Measurements from ENCODE around the gene LDLRAD4.

Gene LDLRAD4

DNA sequence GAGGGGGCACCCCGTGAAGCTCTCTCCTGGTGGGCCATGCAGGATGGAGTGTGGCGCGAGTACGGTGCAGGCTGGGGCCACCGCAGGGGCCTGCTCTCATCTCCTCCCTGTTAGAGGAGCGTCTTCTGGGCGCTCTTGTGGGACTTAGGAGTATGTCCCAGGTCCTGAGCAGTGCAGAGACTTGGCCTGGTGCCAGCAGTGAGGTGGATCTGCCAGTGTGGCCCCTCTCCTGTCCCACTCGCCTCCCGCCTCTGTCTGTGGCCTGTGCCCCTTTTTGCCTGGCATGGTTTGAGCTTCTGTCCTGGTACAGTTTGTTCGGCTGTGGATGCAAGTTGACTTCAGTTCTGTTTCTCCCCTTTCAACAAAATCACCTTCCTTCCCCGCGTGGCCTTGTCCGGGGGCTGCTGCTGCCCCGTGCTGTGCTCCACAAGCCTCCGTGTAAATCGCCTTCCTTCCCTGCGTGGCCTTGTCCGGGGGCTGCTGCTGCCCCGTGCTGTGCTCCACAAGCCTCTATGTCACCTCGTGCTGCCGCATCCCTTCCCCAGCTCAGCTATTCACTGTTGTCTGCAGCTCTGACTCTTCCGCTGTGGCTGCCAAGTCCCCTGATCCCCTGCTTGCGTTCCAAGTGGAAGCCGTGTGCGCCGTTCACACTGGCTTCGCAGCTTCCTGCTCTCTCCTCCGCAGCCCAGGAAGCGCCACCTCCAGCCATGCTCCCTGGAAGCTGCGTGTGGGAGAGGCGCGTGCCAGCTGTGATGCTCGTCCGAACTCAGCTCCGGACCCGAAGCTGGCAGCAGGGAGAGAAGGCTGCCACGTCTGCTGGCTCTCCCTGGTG lies 13.7 kb downstream of the LDLRAD4 start:
- DNase-seq = no peak

DNA sequence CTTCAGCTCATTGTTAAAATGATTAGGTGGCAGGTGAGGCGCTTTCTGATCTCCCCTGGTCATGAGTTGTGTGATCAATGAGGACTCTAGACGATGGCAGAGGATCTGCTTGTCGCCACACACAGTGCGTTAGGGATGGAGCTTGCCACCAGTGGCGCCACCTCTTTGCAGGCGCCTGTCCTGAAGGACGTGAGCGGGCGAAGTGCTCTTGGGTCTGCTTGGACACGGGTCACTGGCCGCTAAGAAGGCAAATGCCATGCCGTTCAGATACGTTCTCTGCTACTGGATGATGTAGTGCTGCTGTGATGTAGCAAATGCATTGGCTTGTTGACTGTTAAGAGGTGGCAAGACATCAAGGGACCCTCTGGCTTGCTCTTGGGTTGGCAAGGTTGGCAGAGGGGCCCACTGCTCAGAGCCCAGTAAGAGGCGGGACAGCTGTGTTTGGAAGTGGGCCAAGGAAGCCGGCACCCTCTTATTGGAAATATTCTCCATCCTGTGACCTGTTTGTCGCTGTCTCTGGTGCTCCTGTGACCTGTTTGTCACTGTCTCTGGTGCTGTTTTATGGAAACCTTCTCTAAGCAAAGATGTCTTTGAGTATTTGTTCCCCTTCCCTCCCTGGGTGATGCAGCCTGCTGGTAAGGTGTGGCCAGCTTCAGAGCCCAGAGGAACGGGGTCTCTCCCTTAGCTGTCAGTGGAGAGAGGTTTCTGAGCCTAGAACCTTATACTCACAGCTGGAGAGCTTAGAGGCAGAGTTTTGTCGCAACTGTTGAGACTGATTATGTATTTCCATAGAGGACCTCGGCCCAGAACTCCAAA lies 14.6 kb downstream of the LDLRAD4 start:
- no peak for DNase-seq

DNA sequence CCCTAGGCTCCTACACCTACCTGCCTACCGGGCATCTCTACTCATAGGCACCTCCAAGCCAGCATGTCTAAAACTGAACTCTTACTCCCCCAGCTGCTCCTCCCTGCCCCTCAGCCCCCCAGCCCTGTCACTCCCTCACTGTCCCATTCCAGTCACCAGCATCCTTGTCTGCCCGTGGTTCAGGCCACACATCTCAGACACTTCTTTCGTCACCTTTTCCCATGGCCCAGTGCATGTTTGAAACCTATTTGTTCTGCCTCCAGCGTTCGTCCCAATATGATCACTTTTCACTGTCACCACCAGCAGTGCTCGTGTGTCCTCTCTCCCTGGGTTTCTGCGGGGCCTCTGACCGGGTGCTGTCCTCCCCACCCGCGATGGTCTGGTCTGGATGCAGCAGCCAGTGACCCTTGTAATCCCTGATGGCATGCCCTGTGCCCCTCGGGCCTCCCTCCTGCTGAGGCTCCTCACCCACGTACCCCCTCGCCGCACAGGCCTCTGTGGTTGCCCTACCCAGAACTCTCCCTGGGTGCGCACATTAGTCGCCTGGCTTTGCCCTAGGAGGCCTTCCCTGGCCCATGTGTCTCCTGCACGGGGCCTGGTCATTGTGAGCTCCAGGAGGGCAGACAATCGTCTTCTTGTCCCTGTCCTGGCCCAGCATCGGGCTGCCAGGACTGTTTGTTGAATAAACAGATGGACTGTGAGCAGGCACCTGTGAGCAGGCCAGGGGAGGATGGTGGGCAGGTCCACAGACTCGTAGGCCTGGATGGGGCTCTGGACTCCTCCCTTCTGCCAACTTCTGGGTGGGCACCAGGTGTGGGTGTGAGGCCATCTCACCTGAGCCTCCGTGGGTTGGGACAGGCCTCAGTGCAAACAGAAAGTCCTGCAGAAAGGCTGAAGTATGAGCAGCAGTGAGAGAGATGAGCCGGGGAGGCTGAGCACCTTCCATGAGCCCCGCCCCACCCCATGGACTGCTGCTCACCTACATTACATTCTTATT lies 15.5 kb downstream of the LDLRAD4 start:
- DNase-seq = no peak

DNA sequence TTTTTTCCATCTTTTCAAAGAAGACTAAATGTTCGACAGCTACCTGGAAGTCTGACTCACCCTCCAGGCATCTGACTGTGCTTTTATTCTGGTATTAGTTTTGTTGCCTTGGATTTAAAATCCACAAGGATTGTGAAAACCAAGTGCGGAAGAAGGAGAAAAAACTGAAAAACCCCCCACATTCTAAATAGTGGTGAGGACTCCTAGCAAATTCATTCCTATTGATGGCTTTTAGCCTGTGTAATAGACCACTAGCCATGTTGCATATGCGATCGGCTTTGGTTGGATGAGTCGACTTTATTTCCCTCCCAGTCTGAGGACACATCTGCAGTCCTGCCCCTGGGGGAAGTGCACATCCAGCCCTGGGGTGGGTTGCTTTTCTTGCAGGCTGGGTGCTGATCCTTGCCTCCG lies 16.9 kb downstream of the LDLRAD4 start:
- no peak for DNase-seq

DNA sequence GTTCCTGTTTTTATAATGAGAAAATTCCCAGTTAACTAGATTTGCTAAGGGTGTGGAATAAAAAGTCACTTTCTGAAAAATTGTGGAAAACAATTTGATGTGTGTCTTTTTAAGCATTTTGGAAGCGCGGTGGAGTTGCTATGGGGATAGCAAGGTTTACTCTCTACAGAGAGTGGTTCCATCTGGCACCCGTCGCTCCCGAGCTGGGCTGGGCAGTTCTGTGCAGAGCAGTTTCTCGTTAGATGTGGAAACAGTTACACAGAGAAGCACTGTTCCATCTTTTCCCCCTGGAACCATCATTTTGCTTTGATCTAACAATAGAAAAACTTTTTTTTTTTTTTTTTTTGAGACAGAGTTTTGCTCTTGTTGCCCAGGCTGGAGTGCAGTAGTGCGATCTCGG lies 17.4 kb downstream of the LDLRAD4 start:
- DNase-seq = no peak

DNA sequence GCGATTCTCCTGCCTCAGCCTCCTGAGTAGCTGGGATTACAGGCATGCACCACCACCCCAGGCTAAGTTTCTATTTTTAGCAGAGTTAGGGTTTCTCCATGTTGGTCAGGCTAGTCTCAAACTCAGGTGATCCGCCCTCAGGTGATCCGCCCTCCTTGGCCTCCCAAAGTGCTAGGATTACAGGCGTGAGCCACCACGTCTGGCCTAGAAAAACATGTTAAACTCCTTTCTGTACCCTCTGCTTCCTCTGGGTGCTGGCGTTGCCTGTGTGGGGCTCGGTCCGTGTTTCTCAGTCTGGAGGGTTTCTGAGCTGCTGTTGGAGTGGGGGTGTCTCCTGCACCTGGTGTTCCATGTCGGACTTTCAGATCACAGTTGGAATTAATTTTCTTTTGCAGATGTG lies 17.9 kb downstream of the LDLRAD4 start:
- no peak for DNase-seq

DNA sequence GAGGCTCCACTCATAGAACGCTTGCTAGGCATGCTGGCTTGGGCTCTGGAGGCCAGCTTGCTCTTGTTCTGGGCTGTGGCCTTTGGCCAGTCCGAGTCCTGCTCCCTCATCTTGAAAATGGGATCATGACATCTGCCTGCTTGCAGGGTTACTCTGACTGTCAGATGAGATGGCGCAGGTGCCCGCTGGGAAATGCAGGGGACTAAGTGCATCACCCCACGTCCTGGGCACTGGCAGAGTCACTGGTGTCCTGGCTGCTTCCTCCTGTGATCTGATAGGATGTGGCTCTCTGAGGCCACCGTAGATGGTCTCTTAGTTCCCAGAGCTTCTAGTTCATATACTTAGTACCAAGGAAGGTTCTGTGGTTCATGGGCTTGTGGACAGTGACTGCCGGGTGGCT lies 18.5 kb downstream of the LDLRAD4 start:
- DNase-seq = no peak

DNA sequence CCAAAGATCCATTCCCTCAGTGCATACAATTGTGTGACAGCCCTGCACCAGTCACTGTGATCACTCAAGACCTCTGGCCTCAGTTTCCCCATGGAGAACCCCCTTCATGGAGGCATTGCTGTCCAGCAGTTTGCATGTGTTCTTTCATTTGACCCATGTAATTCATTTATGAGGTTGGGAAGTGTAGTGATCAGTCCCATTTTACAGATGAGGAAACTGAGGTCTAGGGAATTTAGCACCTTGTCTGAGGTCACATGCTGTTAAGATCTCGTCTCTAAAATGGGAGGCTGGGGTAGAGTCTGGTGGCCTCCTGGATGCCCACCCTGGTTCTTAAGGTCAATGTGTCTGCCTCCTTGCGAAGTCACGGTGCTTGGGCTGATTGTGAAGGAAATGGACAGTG lies 19.1 kb downstream of the LDLRAD4 start:
- no peak for DNase-seq

DNA sequence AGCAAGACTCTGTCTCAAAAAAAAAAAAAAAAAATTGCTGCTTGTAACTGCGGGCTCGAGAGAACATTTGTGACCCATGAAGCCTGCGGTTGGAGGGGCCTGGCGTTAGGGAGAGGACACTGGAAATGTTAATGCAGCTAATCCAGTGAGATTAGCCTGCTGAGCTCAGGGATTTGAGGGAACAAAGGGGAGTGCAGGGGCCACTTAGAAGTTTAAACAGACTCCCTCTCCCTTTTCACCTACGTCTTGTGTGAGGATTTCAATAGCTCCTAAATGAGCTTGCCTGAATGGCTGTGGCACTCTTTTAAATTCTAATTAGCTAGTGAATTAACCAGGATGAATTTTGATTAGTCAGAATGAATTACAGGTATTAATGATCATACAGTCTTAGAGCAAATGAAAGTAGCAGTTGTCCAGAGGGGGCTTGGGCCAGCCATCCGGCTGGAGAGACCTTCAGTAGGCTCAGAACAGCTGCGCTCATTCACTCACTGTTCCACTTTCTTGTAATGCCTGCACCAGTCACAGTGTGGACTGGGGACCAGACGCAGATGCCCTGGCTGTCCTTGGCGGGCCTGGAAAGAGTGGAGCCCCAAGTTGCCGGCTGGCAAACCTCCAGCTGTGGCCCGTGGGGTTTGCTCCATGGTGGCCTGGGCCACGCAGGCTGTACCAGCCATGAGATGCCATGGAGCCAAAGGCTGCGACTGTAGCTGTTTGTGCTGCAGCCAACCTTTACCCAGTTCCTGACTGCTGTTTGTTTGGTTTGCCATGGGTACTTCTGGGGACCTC lies 20.8 kb downstream of the LDLRAD4 start:
- no peak for DNase-seq

DNA sequence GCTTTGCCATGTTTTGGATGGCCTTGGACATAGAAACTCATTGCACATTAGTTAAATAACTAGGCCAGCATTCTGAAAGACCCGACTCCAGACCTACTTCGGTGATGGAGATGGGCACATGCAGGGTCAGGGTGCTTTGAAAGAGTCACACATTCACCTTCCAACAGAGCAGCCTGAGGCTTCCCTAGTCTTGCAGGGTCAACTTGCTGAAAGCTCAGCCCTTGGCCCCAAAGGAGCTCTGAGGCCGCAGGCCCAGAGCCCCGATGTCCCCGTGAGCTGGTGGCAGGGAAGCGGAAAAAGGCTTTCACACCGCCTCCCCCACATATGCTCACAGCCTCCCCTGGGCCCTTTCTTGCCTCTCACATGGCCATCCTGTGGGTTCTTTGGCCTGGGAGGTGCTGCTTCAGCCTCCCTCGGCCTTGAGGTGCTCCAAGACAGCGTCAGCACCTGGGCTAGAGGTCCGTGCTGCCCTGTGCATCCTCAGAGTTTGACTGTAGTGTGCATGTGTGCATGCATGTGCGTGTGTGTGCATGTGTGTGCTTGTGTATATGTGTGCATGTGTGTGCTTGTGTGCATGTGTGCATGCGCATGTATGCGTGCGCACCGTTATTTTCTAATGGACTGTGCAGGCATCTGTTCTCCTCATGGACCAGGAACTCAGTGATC lies 21.6 kb downstream of the LDLRAD4 start:
- DNase-seq = no peak

DNA sequence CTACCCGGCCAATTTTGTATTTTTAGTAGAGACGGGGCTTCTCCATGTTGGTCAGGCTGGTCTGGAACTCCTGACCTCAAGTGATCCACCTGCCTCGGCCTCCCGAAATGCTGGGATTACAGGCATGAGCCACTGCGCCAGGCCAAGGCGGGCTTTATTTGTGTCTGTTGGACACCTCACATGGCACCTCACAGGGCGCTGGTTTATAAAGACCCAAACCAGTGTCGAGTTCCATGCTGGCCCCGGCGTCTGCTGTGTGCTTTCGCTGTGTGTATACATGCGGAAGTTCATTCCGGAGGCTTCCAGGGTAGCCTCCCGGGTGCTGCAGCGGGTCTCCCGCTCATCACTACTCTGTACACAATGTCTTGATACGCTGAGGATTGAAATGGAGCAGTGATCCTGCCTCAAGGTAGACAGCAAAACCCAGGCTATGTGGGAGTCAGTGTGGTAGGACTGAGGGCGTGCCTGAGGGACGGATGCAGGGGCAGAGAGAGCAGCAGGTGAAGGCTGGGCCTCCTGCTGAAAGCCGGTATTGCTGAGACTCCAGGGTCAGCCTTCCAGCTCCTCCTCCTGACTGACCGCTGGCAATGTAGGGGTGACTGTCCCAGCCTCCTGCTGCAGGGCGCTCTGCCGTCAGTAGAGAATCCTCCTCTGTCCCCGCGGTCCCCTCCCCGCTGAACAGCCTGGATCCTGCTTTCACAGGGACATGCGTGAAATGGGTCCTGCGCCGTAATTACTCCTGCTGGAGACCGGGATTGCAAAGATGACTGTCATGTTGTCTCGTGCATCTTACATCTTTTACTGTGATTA lies 22.7 kb downstream of the LDLRAD4 start:
- no peak for DNase-seq

DNA sequence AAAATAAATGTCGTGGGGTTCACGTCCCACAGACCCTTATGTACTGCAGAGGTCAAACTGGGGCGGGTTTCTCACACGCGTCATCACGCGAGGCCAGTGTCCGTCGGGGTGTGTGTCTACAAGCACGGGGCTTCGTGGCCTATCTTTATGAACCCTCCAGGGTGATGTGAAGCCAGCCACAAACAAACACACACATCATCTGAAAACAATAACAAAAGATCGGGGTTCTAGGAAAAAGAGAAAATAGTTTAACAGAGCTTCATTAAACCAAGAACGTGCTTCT lies 23.3 kb downstream of the LDLRAD4 start:
- no peak for DNase-seq

DNA sequence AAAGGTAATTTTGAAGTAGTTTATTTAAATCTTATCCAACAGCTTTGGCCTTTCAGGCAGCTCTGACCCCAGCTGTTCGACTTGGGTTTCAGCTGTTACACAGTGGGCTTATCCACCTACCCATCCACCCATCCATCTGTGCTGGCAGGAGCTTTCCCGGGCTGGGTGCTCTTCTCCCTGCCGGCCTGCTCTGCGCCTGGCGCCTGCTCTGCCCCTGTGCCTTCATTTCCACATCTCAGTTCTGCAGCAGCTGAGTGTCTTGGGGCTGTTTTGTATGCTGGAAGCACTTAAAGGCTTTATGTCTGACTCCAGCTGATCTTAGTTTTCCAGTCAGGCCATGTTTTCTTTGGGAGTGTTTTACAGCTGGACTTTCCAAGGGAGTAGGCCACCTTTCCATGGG lies 24.2 kb downstream of the LDLRAD4 start:
- no peak for DNase-seq

DNA sequence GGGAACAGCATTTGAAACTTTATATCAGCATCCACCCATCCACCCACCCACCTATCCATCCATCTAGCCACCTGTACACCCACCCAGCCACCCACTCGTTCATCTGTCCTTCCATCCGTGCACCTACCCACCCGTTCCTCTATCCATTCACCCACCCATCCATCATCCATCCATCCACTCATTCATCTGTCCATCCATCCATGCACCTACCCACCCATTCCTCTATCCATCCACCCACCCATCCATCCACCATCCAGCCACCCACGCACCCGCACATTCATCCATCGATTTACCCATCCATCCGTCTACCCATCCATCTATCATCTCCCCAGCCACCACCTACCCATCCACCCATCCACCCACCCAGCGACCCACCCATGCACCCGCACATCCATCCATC lies 24.8 kb downstream of the LDLRAD4 start:
- DNase-seq = no peak

DNA sequence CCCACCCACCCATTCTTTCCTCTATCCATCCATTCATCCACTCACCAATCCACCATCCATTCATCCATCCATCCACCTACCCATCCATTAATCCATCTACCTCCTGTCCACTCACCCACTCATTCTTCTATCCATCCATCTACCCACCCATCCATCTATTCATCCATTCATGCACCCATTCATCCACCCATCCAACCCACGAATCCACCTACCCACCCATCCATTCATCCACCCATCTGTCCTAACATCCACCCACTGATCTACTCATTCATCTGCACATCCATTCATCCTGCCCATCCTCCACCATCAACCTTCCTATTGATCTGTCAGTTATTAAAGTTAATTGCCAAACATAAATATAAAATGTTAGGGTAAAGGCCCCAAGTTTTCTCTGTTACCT lies 25.6 kb downstream of the LDLRAD4 start:
- DNase-seq = no peak

DNA sequence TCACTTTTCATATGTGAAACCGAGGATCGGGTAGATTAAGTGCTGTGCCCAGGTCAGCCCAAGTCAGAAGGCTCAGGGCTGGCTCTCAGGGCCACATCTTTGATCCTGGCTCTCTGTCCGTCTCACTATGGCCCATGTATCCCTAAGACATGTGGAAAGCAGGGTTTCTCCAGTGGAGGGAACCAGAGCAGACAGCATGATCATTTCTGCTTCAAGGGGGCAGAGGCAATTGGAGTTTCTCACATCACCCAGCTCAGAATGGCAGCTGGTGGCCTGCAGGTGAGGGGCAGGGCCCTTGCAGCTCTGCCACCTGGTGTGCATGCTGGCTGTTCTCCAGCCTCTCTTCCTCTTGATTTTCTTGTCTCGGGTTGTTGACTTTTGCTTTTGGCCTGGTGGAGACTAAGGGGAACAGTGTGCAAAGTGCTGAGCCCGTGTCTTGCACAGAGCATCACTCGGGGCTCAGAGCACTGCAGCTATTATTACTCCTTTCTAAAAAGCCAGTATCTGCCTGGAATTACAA lies 27.0 kb downstream of the LDLRAD4 start:
- DNase-seq = no peak

DNA sequence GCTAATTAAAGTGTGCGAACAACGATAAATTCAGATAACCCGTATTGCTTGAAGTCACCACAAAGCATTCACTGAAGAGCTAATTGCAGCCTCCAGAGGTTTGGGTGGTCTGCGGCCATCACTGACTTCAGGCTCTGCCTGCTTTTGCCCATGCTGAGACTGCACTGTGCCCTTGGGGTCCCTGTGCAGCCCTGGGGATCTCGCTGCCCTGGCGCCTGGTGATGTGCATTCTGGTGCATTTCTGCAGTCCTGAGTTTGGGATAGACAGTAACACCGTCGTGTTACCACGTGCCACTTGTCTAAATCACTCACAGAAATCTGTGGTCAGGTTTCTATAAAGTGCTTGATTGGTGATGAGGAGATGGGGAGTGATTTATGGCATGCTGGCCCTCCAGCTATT lies 27.6 kb downstream of the LDLRAD4 start:
- no peak for DNase-seq

DNA sequence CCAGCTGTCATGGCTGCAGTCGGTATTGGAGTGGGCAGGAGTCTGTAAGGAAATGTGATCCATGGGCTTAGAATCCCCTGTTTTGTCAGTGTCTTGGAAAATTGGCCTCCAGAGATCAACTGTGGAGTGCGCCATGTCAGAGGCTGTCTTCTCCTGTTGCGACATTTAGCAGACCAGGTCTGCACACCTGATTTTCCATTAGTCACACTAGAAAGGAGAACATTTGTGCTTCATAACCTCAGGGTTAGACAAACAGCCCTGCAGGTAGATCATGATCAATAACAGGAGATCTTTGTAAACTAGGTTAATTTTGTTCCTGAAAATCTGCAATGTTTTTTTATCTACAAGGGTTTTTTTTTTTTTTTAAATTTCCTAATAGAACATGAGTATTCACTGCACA lies 28.0 kb downstream of the LDLRAD4 start:
- DNase-seq = no peak

DNA sequence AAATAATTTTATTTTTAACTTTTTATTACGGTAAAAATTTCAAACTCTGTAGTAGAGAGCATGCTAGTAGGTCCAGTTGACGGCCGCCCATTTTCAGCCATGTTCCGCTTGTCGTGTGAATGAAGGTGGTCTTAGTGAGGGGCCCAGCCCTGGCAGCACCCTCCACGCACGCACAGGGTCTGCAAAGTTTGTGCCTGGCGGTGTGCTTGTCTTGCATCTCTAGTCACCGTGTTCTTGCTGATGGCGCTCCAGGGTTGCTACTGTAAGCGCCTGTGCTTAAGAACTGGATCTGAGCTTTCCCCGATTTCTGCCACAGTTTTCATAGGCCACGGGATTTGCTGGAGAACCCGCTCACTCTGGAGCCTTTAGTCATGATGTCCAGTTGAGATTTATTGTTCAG lies 28.9 kb downstream of the LDLRAD4 start:
- DNase-seq = no peak

DNA sequence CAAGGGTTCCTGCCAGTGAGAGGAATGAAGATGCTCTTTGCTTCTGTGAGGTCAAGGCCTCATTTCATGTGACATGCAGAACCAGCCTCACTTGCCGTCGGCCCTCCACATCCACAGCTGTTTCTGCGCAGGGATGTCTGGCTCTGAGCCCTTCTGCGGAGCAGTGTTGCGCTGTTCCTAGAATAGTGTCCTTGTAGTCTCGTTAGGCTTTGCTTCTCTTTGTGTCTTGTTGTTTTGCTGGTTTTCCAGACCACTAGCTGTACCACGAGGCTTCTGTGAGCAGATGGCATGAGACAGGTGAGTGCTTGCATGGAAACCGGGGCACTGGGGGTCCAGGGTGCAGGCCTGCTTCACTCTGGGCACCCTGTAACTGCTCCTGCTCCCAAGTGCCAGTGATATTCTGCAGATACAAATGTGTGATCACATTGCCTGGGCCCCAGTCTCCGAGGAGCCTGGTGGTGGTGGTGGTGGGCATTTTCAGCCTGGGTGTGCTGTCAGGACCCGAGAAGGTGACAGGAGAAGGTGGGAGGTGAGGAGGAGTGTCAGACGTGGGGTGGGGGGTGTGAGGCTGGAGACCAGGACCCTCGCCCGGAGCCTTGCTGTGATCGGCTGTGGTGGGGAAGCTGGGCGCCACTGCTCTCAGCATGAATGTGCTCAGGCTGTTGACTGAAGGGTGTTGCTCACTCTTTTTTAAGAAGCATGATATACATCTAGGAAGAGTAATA lies 34.3 kb downstream of the LDLRAD4 start:
- DNase-seq = no peak
